H1 (cell line): ENCODE data around the gene PTPRG. TPM values are rescaled to one million over a fixed set of nuclear protein-coding genes. Genes with fewer than 3 reads are reported as not detected.

Source experiments
- CTCF ChIA-PET: fragments of 300-600 bp; sonication (Branson Sonifier 250); formaldehyde crosslinking; loops from one replicate; lab custom pipeline; 2021; ENCODE audit not compliant: partially characterized antibody; lab: Charles Lee
- POLR2A ChIA-PET: fragments of 300-600 bp; sonication (Branson Sonifier 250); formaldehyde crosslinking; loops from one replicate; lab custom pipeline; 2021; ENCODE audit warnings: inconsistent platforms; ENCODE audit not compliant: partially characterized antibody; lab: Charles Lee
- DNase-seq, 2 experiments: peaks; one replicate each; pipeline versions ENCODE4 v3.0.0 to v3.0.0-alpha.2; 2010 to 2022; ENCODE audit warnings: low spot score in 2 of 2, low read depth in 1 of 2, mixed read lengths in 1 of 2
- FAIRE-seq: peaks from 2 replicates; lab custom pipeline; 2011; peaks lifted over from hg19 to GRCh38; lab: Jason Lieb, UNC
- H2AFZ ChIP-seq: 2 replicates; pipeline ENCODE4 v1.8.1; 2012; ENCODE audit warnings: low read length, inconsistent platforms
- H2AK5ac ChIP-seq: 2 replicates; pipeline ENCODE4 v1.6.1; 2013; ENCODE audit warnings: low read depth, low read length
- H2BK120ac ChIP-seq: replicated peaks from 2 replicates; pipeline ENCODE3; 2013; ENCODE audit warnings: low read depth, low read length, inconsistent platforms
- H2BK12ac ChIP-seq: 2 replicates; pipeline ENCODE4 v1.6.1; 2013; ENCODE audit warnings: low read depth, low read length
- H2BK15ac ChIP-seq: 2 replicates; pipeline ENCODE4 v1.6.1; 2013; ENCODE audit warnings: low read length
- H2BK20ac ChIP-seq: 2 replicates; pipeline ENCODE4 v1.6.1; 2013; ENCODE audit warnings: low read length
- H2BK5ac ChIP-seq: 2 replicates; pipeline ENCODE4 v1.6.1; 2013; ENCODE audit warnings: low read depth, low read length
- H3K14ac ChIP-seq: 2 replicates; pipeline ENCODE4 v1.6.1; 2013; ENCODE audit warnings: inconsistent platforms; ENCODE audit not compliant: insufficient read length
- H3K18ac ChIP-seq: 2 replicates; pipeline ENCODE4 v1.6.1; 2013; ENCODE audit warnings: low read length; ENCODE audit errors: extremely low read depth
- H3K23ac ChIP-seq: 2 replicates; pipeline ENCODE4 v1.6.1; 2013; ENCODE audit warnings: inconsistent platforms; ENCODE audit not compliant: insufficient read length
- H3K23me2 ChIP-seq: 2 replicates; pipeline ENCODE4 v1.6.1; 2013; ENCODE audit warnings: low read depth, low read length
- H3K27ac ChIP-seq: 2 replicates; pipeline ENCODE4 v1.6.1; 2011; ENCODE audit warnings: low read depth, low read length, inconsistent platforms
- H3K27me3 ChIP-seq, 4 experiments: replicated peaks in 1 of 4; 1 replicate in 1 of 4; 2 replicates in 3 of 4; pipeline versions ENCODE4 v1.6.1 to v1.8.1; 2011 to 2013; ENCODE audit warnings: low read length in 3 of 4, mild to moderate bottlenecking in 3 of 4, inconsistent platforms in 2 of 4, mixed read lengths in 2 of 4, moderate library complexity in 1 of 4; ENCODE audit not compliant: control insufficient read depth in 3 of 4, insufficient read depth in 3 of 4; ENCODE audit errors: extremely low read depth in 1 of 4
- H3K36me3 ChIP-seq, 4 experiments: 2 replicates each; pipeline versions ENCODE4 v1.6.1 to v1.8.1; 2011 to 2013; ENCODE audit warnings: mild to moderate bottlenecking in 4 of 4, low read length in 3 of 4, moderate library complexity in 2 of 4, control low read depth in 1 of 4, inconsistent platforms in 1 of 4; ENCODE audit not compliant: insufficient read depth in 4 of 4, control insufficient read depth in 2 of 4
- H3K4ac ChIP-seq: replicated peaks from 2 replicates; pipeline ENCODE3; 2013; ENCODE audit warnings: low read length, low read depth, mixed read lengths, inconsistent platforms; ENCODE audit not compliant: insufficient read length
- H3K4me1 ChIP-seq, 4 experiments: replicated peaks in 1 of 4; 1 replicate in 1 of 4; 2 replicates in 3 of 4; pipeline versions ENCODE4 v1.6.1 to v1.8.1; 2011 to 2013; ENCODE audit warnings: low read length in 3 of 4, inconsistent platforms in 2 of 4, mixed read lengths in 1 of 4; ENCODE audit not compliant: insufficient read depth in 4 of 4, control insufficient read depth in 3 of 4
- H3K4me2 ChIP-seq, 2 experiments: 2 replicates each; pipeline versions ENCODE4 v1.6.1 to v1.8.1; 2011 to 2013; ENCODE audit warnings: low read depth in 2 of 2, low read length in 2 of 2, control low read depth in 1 of 2, inconsistent platforms in 1 of 2, mild to moderate bottlenecking in 1 of 2; ENCODE audit not compliant: insufficient read depth in 1 of 2
- H3K4me3 ChIP-seq, 4 experiments: fragments of 200-600, 300-600 bp in 1 of 4; sonication (generic), shearing (Covaris generic), sonication (Bioruptor Twin) in 1 of 4; 2 replicates each; pipeline versions ENCODE4 v1.5.1 to v1.8.1; 2011 to 2016; ENCODE audit warnings: low read length in 4 of 4, low read depth in 3 of 4, control low read depth in 2 of 4, inconsistent platforms in 2 of 4, mild to moderate bottlenecking in 2 of 4, mixed read lengths in 1 of 4, moderate library complexity in 1 of 4; ENCODE audit not compliant: insufficient read depth in 2 of 4; ENCODE audit errors: extremely low read depth in 1 of 4
- H3K56ac ChIP-seq: replicated peaks from 2 replicates; pipeline ENCODE3; 2013; ENCODE audit warnings: low read depth, mild to moderate bottlenecking, mixed read lengths, low read length, inconsistent platforms; ENCODE audit not compliant: insufficient read length
- H3K79me1 ChIP-seq: 2 replicates; pipeline ENCODE4 v1.6.1; 2013; ENCODE audit warnings: low read depth, low read length, control low read depth
- H3K79me2 ChIP-seq, 2 experiments: 2 replicates each; pipeline versions ENCODE4 v1.6.1 to v1.8.1; 2012 to 2013; ENCODE audit warnings: low read length in 2 of 2, mild to moderate bottlenecking in 2 of 2, inconsistent platforms in 1 of 2; ENCODE audit not compliant: insufficient read depth in 2 of 2, control insufficient read depth in 1 of 2
- H3K9ac ChIP-seq, 4 experiments: replicated peaks in 1 of 4; 1 replicate in 1 of 4; 2 replicates in 3 of 4; pipeline versions ENCODE4 v1.6.1 to v1.8.1; 2011 to 2013; ENCODE audit warnings: low read depth in 3 of 4, low read length in 3 of 4, control low read depth in 2 of 4, mild to moderate bottlenecking in 2 of 4, moderate library complexity in 2 of 4, inconsistent platforms in 1 of 4; ENCODE audit errors: extremely low read depth in 1 of 4
- H3K9me3 ChIP-seq, 2 experiments: 2 replicates each; pipeline versions ENCODE4 v1.6.1 to v1.8.1; 2012 to 2013; ENCODE audit warnings: mild to moderate bottlenecking in 2 of 2, moderate library complexity in 2 of 2, control low read depth in 1 of 2, inconsistent platforms in 1 of 2, low read depth in 1 of 2, low read length in 1 of 2, mixed read lengths in 1 of 2; ENCODE audit not compliant: insufficient read depth in 2 of 2
- H4K20me1 ChIP-seq, 2 experiments: replicated peaks in 1 of 2; 2 replicates each; pipeline versions ENCODE3 to v1.8.1; 2011 to 2013; ENCODE audit warnings: inconsistent platforms in 2 of 2, low read length in 2 of 2, mild to moderate bottlenecking in 1 of 2; ENCODE audit not compliant: insufficient read depth in 2 of 2, control insufficient read depth in 1 of 2
- H4K5ac ChIP-seq: 2 replicates; pipeline ENCODE4 v1.6.1; 2013; ENCODE audit warnings: low read length, low read depth, mixed read lengths, inconsistent platforms; ENCODE audit not compliant: insufficient read length
- H4K8ac ChIP-seq: 2 replicates; pipeline ENCODE4 v1.8.0; 2013; ENCODE audit warnings: mild to moderate bottlenecking, moderate library complexity, low read length, inconsistent platforms; ENCODE audit not compliant: insufficient read depth; ENCODE audit errors: extremely low read depth
- H4K91ac ChIP-seq: replicated peaks from 2 replicates; pipeline ENCODE3; 2013; ENCODE audit warnings: low read length, mixed read lengths, inconsistent platforms; ENCODE audit not compliant: insufficient read length
- CREB1 ChIP-seq: IDR thresholded peaks from 2 replicates; pipeline ENCODE4 v1.6.1; 2012; ENCODE audit warnings: inconsistent platforms
- EGR1 ChIP-seq: IDR thresholded peaks from 2 replicates; pipeline ENCODE4 v1.6.1; 2011; ENCODE audit warnings: low read depth, low read length, borderline replicate concordance
- MAFK ChIP-seq: IDR thresholded peaks from 2 replicates; pipeline ENCODE4 v1.6.1; 2012; ENCODE audit warnings: low read depth, mild to moderate bottlenecking, improper control_type of control experiment, low read length
- SUZ12 ChIP-seq: fragments of 200-600 bp; sonication (generic); IDR thresholded peaks from 2 replicates; pipeline ENCODE4 v1.6.1; 2012; ENCODE audit warnings: mild to moderate bottlenecking, inconsistent platforms, low read length, moderate library complexity, mixed read lengths
- WGBS, 2 experiments: shearing (Covaris generic) in 1 of 2; methylation state at CpG; one replicate each; pipeline versions ENCODE4 v1.1.6 to v1.1.7; 2013 to 2015; ENCODE audit warnings: low lambda C conversion rate in 2 of 2, mixed read lengths in 2 of 2, inconsistent platforms in 1 of 2, low coverage in 1 of 2, missing lambda C conversion rate in 1 of 2; ENCODE audit not compliant: insufficient replicate concordance in 2 of 2, insufficient coverage in 1 of 2, insufficient read length in 1 of 2; ENCODE audit errors: extremely low coverage in 1 of 2, missing lambda C conversion rate in 1 of 2; 5-methylcytosine and 5-hydroxymethylcytosine counted together
- polyA plus RNA-seq, 7 experiments: library from polyadenylated mRNA; depleted of rRNA in 3 of 7; stranded (reverse) in 5 of 7; unstranded in 2 of 7; fragments of >200 nt in 5 of 7; fragments of 200-250 nt in 2 of 7; gene quantifications; 1 replicate in 5 of 7; 2 replicates in 1 of 7; 4 replicates in 1 of 7; pipeline versions ENCODE4 v1.2.1 to v1.2.3, GENCODE V29; 2011 to 2013; ENCODE audit warnings: missing spikeins in 2 of 7, mixed read lengths in 2 of 7
- total RNA-seq: library from RNA; stranded (reverse); fragmentation: NEBNext Ultra II Directional; extraction: Animal tissue kit (Norgen Biotek cat#: 25700); gene quantifications from 2 replicates; pipeline ENCODE4 v1.2.1, GENCODE V29; 2021

Gene PTPRG
- total and polyA plus RNA-seq, 2 of the 8 experiments (the other 6 are each of a cell fraction or from before 2014, with no cell fraction given), result 23.3 to 96.2 TPM

DNA sequence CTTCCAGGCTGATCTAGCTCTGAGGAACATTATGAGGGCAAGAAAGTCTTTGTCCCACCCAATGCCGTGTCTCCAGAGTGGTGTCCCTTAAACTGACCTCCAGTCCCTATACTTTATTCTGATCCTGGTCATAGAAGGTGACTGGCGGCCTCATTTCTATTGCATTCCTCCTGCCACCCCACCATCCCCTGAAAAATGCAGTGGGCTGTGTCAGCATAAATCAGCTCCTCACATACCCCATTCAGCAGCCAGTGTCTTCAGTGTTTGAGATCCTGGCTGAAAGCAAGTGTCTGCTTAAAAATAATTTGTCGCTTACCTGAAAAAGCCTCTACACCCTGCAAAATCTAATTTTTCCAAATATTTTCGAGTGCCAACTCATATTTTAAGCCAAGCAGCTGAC, 465.9 kb downstream of the PTPRG start:
- no peak overlapping the region for H3K4ac ChIP-seq
- H3K27me3 ChIP-seq, result no peaks in the 10 kb centered on the region
- H4K91ac ChIP-seq, result no peak overlapping the region
- no peak overlapping the region for H3K56ac ChIP-seq
- H3K36me3 ChIP-seq, result no peaks in the 10 kb centered on the region
- H2AK5ac ChIP-seq, result no peak overlapping the region
- H3K23ac ChIP-seq, result no peak overlapping the region
- H3K14ac ChIP-seq, result no peak overlapping the region
- H3K4me1 ChIP-seq, result peaks cover 0 to 6% (median 1%) of the 10 kb centered on the region in 4 experiments; a peak in 3 of 7 replicates
- no peak for FAIRE-seq
- DNase-seq, result no peak
- no peak overlapping the region for H2BK5ac ChIP-seq
- H2BK12ac ChIP-seq, result no peak overlapping the region
- no peak overlapping the region for H2AFZ ChIP-seq
- H3K18ac ChIP-seq, result no peak overlapping the region
- POLR2A ChIA-PET, result interaction anchor here (0.6 to 0.7 kb wide), 2 partner anchors 8 to 107 kb away, joined by 3 read pairs; no protein-coding TSS in a partner anchor
- TF ChIP-seq EGR1 (no peak), CREB1 (no peak), SUZ12 (no peak), MAFK (peak; percentile 42; the same call in 1 of the 2 replicates)
- H2BK15ac ChIP-seq, result no peak overlapping the region
- H2BK120ac ChIP-seq, result no peak overlapping the region
- no peaks in the 10 kb centered on the region; the same call in 1 of the 2 replicates for H3K79me1 ChIP-seq
- WGBS, 2 experiments, result 82% methylated on average over 4 of the region's 4 CpGs; no CpG with 5 or more reads in 1 of the 2 experiments
- no peak overlapping the region for H3K9ac ChIP-seq
- H3K23me2 ChIP-seq, result no peaks in the 10 kb centered on the region
- H3K79me2 ChIP-seq, result peaks cover 0 to 12% of the 10 kb centered on the region in 2 experiments; a peak in 1 of 4 replicates
- H4K5ac ChIP-seq, result no peak overlapping the region
- no peak overlapping the region for H3K4me3 ChIP-seq
- no peak overlapping the region for H4K8ac ChIP-seq
- CTCF ChIA-PET, result interaction anchor here (0.8 kb wide), 1 partner anchor 9 kb away, joined by 4 read pairs; no protein-coding TSS in a partner anchor
- H3K9me3 ChIP-seq, result no peaks in the 10 kb centered on the region
- H3K4me2 ChIP-seq, result no peak overlapping the region
- H4K20me1 ChIP-seq, result peaks cover 0 to 2% of the 10 kb centered on the region in 2 experiments
- H3K27ac ChIP-seq, result no peak overlapping the region
- no peak overlapping the region for H2BK20ac ChIP-seq
